NOMO-1 (cell line): ENCODE data around the gene FANK1.
"Not testable (repeated sequence)": the region's sequence is repeated elsewhere in the genome, so short reads cannot be mapped to it uniquely, and the experiment has no call there.

ENCODE experiments used
- DNase-seq, 2 experiments: peaks; one replicate each; lab custom pipeline; 2025; ENCODE audit not compliant: unreplicated experiment in 2 of 2; lab: John Stamatoyannopoulos, UW

Gene FANK1

GRCh38 chr10:126016156-126016805 lies 119.9 kb downstream of the FANK1 start:
- DNase-seq = no peak

GRCh38 chr10:126016882-126017281 lies 120.5 kb downstream of the FANK1 start:
- no peak for DNase-seq

- DNase-seq = no peak
Measured at GRCh38 chr10:126017961-126018560, 121.7 kb downstream of the FANK1 start.

GRCh38 chr10:126021833-126022500 lies 125.6 kb downstream of the FANK1 start:
- DNase-seq = no peak

DNA sequence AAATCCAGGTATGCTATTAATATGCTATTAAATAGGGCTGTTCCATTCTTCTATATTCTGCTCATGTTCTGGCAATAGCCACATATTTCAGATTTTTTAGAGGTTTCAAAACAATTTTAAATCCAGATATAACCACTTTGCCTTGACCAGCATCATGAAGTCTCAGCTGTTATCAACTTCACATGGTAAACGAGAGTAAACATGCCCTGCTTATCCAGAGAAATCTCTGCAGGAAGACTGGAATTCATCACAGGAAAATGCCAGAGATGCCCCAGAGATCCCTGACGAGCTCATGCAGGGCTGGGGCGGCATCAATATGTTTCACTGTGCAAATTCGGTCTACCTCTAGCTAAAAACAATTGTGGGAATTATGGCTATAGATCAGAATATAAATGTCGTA lies 126.5 kb downstream of the FANK1 start:
- no peak for DNase-seq

- no peak for DNase-seq
Measured at GRCh38 chr10:126027692-126028091, 131.3 kb downstream of the FANK1 start.

DNA sequence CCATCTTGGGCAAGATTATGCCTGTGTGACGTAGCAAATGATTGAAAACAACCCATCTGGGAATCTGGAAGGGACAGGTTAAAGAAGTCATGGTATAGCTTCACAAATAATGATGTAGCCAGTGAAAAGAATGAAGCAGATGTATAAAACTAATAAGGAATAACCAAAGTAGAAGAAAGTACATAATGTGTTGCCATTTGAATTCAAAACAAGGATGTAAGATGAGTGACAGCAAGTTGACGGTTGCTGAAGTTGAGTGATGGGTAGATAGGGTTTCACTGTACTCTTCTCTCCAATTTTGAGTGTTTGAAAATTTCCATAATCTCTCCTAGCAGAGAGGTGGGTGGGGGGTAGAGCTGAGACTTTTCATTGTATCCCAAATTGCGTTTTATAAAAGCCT lies 133.6 kb downstream of the FANK1 start:
- DNase-seq = no peak

DNA sequence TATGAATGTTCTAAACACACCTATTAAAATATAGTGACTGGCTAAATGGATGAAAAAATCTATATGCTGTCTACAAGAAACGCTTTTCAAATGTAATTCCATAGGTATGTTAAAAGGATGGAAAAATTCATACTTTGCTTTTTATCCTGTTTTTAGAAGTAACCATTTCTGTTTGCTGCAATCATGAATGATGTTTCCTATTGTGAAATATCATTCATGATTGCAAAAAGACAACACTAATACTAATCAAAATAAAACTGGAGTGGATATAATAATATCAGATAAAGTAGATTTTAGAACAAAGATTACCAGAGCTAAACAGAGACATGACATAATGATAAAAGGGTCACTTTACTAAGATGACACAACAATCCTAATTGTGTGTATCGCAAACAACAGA lies 138.2 kb downstream of the FANK1 start:
- DNase-seq = no peak

- no peak for DNase-seq
Measured at GRCh38 chr10:126036515-126036914, 140.2 kb downstream of the FANK1 start.

DNA sequence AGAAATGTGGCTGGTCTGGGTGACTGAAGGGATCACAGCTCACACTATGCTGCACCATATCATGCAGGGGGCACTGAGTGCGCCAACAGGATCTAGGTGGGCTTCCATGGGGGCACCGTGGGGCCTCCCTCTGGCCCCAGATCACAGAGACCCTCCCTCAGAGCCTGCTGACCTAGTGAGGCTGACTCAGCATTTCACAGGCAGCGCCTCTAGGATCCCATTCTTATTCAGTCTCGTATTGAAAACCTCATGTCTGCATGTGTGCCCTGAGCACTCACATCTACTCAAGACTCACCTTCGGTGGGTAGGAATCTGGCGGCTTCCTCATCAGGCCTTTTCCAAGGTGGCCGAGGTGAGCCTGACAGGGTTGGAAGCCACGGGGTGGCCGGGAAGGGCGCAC lies 141.6 kb downstream of the FANK1 start:
- no peak for DNase-seq

GRCh38 chr10:126041117-126041516 lies 144.8 kb downstream of the FANK1 start:
- DNase-seq = no peak

DNA sequence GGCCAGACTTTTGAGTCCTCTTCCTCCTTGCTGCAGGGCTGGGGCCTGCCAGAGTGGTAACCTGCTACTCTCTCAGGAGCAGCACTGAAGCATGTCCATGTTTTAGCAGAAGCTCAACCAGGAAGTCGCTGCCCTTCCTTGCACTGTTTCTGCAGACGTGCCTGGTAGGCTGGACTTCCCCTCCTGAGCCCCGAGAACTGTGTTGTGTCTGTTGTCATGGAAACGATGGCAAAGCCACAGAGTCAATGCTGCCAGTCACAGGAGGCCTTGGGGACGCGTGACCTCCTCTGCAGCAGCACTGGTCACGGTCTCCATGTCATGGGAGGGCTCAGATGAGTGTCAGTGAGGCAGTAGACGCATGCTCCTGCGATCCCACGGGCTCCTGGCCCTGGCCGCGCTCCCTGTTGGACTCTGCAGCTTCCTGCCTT lies 145.5 kb downstream of the FANK1 start:
- DNase-seq = peak; percentile 3 to 48

- no peak for DNase-seq
Measured at GRCh38 chr10:126042354-126042753, 146.0 kb downstream of the FANK1 start.

- no peak for DNase-seq
Measured at GRCh38 chr10:126042906-126043305, 146.5 kb downstream of the FANK1 start.

DNA sequence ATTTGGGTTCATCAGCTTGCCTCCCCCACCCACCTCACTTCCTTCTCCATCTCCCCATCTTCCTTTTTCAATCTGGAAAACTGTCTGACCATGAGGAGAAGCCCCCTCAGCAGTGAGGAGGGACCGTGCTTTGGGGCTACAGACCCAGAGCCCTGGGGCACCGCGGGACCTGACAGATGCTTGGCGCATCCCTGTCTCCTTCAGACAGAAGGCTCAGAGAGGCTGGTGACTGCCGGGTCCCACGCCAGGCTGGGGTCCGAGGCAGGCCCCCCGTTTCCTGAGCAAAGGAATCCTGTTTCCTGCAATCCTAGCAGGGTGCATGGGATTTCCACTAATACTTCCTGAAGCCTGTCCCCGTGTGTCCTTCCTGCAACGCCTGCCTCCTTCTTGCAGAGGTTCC lies 147.0 kb downstream of the FANK1 start:
- no peak for DNase-seq

DNA sequence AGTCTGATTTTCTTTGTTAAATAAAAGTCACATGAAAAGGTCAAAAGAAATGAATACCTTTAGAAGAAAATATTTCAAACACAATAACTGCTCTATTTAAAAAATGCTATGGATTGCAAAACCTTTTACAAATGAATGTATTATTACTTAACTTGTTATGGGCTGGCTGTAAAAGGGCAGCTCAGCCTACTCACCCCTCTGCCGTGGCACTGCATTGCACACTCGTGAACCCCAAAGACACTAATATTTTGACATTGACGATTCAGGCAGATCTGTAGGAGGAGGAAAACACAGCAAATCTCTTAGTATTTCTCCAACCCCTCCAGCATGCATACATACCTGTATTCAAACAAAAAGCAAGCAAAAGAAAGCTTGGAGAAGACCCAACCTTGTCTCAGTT lies 149.5 kb downstream of the FANK1 start:
- no peak for DNase-seq

DNA sequence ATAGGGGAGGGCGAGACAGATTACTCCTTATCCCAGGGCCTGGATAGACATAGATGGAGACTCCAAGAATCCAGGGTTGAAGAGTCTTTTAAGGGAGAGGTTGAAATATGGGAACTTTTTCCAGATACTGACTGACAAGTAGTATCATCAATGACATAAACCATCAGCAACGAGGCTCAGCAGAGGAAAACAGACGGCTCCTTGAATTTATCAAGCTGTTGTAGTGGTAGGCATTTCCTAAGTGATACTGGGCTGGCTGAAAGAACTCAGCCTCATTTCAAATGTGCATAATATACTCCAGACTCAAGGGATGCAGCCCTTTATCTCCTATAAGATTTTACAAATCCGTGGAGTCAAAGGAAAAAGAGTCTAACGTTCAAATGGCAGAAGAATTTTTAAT lies 150.5 kb downstream of the FANK1 start:
- no peak for DNase-seq

DNA sequence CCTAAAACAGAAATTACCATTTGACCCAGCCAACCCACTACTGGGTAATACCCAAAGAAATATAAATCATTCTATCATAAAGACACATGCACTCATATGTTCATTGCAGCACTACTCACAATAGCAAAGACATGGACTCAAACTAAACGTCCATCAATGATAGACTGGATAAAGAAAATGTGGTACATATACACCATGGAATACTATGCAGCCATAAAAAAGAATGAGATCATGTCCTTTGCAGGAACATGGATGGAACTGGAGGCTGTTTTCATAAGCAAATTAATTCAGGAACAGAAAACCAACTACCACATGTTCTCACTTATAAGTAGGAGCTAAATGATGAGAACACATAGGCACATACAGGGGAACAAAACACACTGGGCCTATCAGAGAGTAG lies 151.4 kb downstream of the FANK1 start:
- not testable (repeated sequence) for DNase-seq

GRCh38 chr10:126049759-126050700 lies 153.7 kb downstream of the FANK1 start:
- DNase-seq = no peak

- DNase-seq = no peak
Measured at GRCh38 chr10:126052171-126052570, 155.8 kb downstream of the FANK1 start.

DNA sequence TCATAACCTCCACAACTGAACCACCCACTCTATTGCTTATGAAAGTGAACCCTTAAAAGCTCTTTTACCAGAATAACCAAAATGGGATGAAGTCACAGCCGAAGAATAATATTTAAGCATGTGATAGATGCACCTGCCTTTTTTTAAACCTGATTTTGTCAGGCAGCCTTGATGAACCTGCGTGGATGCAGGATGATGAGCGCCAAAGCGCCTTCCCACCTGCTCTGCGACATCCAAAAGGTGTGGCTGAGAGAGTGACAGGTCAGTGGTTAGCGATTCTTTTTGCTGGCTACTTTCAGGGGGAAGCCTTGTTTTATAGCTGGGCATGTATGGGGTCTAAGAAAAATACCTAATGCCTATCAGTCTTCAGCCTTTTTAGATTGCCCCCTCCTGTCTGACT lies 157.8 kb downstream of the FANK1 start:
- DNase-seq = no peak
